Stimulated activated CD8-positive, alpha-beta memory T cell treated with anti-CD3 and anti-CD28 coated beads, Interleukin-7, amount 100 ng/mL, for 1 hour (primary cell): ENCODE measurements around the gene TGFBR3.
"Not testable (repeated sequence)": the region's sequence is repeated elsewhere in the genome, so short reads cannot be mapped to it uniquely, and the experiment has no call there.

Experiments used
- DNase-seq, 2 donors: peaks; one replicate each; pipeline ENCODE4 v3.0.0-alpha.2; 2020; ENCODE audit warnings: low read depth in 2 of 2

The TGFBR3 gene

DNA sequence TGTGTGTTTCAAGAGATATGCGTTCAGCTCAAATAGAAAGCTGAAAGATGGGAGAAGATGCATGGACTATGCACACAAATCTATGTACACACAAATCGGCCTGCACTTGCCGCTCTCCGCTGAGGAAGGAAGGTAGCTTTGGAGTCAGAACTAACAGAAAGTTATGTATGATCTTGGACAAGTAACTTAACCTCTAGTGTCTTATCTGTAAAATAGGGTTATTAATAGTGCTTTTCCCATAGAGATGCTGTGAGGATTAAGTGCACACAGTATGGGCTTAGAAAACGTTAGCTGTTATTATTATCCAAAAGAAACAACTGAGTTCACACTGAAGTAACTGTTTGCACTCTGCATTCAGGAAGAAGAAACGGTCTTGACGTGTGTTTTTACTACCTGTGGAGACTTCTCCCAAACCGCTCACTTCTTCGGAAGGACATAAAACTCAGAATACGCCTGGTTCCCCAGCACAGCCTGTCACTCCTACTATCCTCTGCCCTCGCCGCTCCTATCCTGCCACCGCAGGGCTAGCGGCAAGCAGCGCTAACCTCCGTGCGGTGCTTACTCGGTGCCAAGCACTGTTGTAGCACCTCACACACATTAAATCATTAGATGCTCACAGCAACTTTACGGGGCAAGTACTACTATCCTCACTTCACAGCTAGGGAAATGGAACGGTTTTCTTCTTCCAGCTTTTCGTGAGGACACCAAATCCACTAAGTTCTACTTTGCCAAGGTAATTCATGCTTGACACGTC lies 1.3 kb downstream of the TGFBR3 start:
- DNase-seq = no peak

GRCh38 chr1:91883470-91883869 lies 2.5 kb downstream of the TGFBR3 start:
- no peak for DNase-seq

DNA sequence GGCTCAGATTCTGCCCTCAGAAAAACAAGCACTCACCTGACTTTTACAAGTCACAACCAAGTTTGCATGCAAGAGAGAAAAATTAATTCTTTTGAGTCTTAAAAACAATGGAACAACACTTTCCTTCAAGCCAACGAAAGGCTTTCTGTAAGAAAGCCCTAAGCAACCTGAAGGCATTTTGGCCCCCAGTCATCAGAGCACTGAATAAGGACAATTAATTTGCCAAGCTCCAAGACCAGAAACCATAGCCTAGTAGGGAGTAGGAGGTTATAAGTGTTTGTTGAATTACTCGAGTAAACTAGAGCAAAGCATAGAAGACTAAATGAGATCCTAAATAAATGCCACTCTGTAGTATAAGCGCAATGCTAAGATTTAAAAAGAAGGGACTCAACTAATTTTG lies 4.7 kb downstream of the TGFBR3 start:
- no peak for DNase-seq

GRCh38 chr1:91879733-91880132 lies 6.2 kb downstream of the TGFBR3 start:
- no peak for DNase-seq

DNA sequence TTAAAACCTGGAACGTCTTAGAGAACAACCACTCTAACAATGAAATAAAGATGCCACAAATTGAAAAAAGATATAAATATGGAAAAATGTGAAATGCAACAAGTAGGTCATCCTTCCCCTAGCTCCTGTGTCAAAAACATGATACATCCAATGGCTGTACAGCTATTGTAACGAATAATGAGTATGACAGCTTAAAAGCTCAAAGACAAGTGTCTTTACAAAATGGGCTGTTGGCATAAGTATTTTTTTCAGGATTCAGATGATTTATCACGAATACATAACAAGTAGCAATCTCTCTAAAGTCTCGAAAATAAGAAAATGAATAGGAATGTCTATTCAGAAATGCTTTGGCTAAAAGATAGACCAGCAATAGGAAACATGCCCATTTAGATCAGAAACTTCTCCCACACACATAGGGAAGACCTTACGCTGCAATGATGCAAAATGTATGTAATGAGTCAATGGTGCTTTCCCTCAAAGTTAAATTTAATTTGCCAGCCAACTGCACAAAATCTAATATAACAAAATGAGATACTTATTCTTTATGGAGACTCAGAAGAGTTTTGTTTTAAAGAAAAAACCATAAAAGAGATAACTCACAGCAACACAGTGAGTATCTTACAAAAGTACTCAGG lies 8.3 kb downstream of the TGFBR3 start:
- DNase-seq = no peak

DNA sequence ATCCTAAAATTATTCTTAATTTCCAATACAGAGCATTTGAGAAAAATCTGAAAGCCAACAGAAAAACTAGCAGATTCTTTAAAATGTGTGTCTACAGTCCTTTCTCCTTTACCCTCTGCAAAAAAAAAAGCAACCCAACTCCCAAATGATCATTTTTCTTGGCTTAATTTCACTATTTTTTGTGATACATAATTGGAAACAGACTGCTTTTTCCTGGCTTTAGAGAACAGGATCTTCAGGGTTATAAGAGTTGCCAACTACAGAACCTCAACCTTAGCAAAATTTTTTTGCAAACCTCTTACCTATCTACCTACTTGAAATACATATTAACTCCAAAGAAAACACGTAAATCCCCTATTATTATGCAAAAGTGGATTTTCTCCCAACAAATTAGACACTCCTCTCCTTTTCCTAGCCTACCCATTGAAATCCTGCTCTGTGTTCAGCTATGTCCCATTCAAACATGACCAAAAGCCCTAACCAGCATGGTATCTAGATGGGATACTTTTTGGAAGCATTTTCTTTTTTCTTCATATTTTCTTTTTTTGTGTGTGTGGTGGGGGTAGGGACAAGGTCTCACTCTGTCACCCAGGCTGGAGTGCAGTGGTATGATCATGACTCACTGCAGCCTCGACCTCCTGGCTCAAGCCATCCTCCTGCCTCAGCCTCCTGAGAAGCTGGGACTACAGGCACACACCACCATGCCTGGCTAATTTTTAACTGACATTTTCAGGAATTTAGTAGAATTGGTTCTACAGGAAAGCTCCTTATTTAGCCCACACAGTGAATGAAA lies 9.0 kb downstream of the TGFBR3 start:
- no peak for DNase-seq

- DNase-seq = no peak
Measured at GRCh38 chr1:91876040-91876470, 9.9 kb downstream of the TGFBR3 start.

DNA sequence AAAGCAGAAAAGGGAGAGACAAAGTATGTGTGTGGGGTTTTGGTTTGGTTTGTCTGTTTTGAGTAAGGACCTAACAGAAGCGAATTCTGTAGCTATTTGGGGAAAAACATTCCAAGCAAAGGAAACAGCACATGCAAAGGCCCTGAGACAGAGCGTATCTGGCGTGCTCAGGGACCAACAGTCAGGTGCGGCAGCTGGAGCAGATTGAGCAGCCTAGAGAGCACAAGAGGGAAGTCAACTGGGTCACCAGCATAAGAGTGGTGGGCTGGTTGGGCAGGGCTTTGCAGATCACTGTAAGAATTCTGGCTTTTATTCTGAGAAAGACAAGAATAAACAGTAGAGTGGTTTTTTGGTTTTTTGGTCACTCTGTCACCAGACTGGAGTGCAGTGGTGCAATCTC lies 11.8 kb downstream of the TGFBR3 start:
- DNase-seq = no peak

GRCh38 chr1:91872559-91873081 lies 13.3 kb downstream of the TGFBR3 start:
- DNase-seq = no peak

DNA sequence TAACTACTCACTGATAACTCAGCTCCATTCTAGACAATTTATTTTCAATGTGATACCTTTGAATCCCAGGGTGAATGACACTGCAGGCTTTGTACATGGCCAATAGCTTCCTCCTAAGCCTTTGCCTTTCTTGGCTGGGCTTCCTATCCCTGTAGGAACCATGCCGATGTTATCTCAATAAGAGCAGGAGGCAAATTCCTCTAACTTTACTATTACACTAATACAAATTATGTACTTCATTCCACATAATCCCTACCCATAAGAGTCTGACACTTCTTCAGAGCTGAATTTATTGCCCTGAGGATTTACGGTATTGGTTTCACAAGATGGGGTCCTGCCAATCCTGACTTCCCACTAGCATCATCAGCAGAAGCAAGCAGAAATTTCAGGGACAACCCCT lies 14.0 kb downstream of the TGFBR3 start:
- no peak for DNase-seq

GRCh38 chr1:91870322-91870721 lies 15.6 kb downstream of the TGFBR3 start:
- DNase-seq = no peak

DNA sequence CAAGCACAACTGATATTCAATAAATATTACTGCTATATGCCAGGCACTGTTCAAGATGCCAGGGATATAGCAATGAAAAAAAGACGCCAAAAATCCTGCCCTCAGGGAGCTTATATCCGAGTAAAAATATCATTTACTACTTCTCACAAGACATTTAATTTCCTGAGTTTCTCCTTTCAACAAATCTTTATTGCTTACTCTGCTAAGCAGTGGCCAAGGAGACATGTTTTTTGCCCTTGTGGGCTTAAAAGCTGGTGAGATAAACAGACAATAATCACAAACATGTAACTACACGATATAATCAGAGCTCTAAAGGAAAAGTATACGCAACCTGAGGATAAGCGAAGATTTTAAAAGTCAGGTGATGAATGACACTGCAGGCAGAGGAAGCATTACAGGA lies 19.5 kb downstream of the TGFBR3 start:
- no peak for DNase-seq

DNA sequence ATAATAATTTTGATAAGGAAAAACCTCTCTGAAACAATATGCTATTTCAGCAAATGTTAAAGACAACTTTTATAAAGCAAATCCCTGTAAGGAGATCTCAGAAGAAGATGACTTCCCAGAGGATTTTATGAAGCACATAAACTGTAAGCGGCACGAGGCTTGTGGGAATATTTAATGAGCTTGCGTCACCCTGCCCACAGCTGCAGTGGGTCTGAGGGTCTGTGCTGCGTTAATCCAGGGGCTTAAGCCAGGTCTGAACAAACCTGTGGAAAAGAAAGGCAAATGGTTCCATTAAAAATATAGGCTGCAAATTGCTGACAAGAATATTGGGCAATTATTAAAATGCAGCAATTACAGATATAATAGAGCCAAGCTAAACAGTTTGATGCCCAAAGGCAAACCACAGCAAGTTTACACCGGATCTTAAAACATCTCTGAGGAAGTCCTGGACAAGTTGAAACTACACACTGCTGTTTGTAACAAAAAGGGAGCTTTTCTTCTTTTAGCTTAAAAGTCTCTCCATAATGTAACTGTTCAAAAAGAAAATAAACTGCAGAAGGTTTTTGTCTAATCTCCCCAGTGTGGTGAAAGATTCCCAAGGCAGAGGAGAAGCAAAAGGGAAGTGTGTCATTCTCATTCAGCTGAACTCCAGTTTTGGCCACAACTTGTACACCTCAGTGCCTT lies 21.8 kb downstream of the TGFBR3 start:
- no peak for DNase-seq

DNA sequence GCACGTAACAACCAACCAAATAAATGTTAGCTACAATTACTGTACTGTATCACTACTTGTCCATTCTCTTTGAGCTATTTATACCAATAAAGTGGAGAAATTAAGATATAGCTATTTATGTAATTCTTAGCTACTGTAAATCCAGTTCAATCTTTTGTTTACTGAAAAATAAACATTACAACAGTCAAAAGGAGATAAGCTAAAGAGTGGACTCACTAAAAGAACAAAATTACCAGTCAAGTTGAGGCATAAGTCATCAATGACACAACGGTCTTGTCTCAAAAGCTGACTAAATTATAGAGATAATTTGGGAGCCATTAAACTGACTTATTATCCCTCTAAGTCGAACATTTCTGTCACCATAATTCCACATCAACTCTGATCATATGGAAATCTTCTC lies 22.5 kb downstream of the TGFBR3 start:
- no peak for DNase-seq

- DNase-seq = no peak
Measured at GRCh38 chr1:91862120-91862519, 23.8 kb downstream of the TGFBR3 start.

- no peak for DNase-seq
Measured at GRCh38 chr1:91857557-91858239, 28.3 kb downstream of the TGFBR3 start.

GRCh38 chr1:91856996-91857395 lies 29.0 kb downstream of the TGFBR3 start:
- no peak for DNase-seq

GRCh38 chr1:91854852-91855534 lies 31.0 kb downstream of the TGFBR3 start:
- DNase-seq = no peak

- DNase-seq = no peak
Measured at GRCh38 chr1:91853397-91853796, 32.6 kb downstream of the TGFBR3 start.

DNA sequence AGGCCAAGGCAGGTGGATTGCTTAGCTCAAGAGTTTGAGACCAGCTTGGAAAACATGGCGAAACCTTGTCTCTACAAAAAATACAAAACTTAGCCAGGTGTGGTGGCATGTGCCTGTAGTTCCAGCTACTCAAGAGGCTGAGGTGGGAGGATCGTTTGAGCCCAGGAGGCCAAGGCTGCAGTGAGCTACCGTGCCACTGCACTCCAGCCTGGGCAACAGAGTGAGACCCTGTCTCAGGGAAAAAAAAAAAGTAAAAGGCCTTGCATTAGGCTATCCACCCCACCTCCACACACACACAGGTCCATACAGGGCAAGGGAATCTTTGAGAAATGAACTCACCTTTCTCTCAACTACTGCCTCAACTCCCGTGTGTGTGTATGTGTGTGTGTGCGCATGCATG lies 33.9 kb downstream of the TGFBR3 start:
- DNase-seq = not testable (repeated sequence)
